ENCODE measurements around the gene PRSS2. TPM values are rescaled to one million over a fixed set of nuclear protein-coding genes. Genes with fewer than 3 reads are reported as not detected.

The PRSS2 gene
- polyA plus RNA-seq, 1 of the 3 experiments (the other 2 are of a cell fraction) = not detected

DNA sequence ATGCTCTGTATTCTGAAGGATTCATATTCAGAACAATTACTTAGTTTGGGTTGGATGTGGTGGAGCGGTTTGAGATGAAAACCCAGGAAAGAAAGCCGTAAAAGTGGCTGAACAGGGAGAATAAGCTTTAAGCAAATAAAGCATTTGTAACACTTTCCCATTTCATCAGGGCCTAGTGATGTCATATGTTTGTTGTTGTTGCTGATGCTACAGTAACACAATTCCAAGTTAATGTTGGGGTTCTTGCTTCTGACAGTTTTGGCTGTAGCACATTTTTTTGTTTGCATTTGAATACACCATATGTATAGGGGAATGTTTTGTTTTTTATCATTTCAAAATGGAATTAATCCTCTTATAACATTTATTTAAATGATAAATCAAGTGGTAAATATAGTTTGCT, 43.7 kb downstream of the PRSS2 start:
- H3K4me1 ChIP-seq (ENCODE audit: control insufficient read depth in 1 of 2, insufficient read depth in 2 of 2, low read depth in 1 of 2, low read length in 1 of 2) = peaks cover 9 to 27% of the 10 kb centered on the region in 2 experiments; a peak in 3 of 4 replicates
- no peaks in the 10 kb centered on the region for H3F3A ChIP-seq (replicated peaks; ENCODE audit: insufficient read depth)
- no peaks in the 10 kb centered on the region for H4K20me1 ChIP-seq (ENCODE audit: insufficient read depth)
- H3K27me3 ChIP-seq (ENCODE audit: insufficient read depth) = peaks cover 10% of the 10 kb centered on the region; the same call in 1 of the 2 replicates
- TF ChIP-seq FOXJ3 (CRISPR knock-in tag; IDR thresholded peaks at IDR 0.05) (no peak), SIN3A (IDR thresholded peaks at IDR 0.05; ENCODE audit: borderline replicate concordance, low read depth, low read length) (no peak), CHD2 (IDR thresholded peaks at IDR 0.05; ENCODE audit: low read length, partially characterized antibody) (no peak), USF2 (IDR thresholded peaks at IDR 0.05; ENCODE audit: borderline replicate concordance, low read depth, low read length) (no peak), GABPA (IDR thresholded peaks at IDR 0.05; ENCODE audit: low read depth) (no peak), CTCF (IDR thresholded peaks at IDR 0.05) (no peak), ELF1 (IDR thresholded peaks at IDR 0.05) (no peak), SMC3 (IDR thresholded peaks at IDR 0.05; ENCODE audit: low read depth, low read length) (no peak), NRF1 (IDR thresholded peaks at IDR 0.05; ENCODE audit: low read depth, low read length) (no peak), POLR2AphosphoS5 (IDR thresholded peaks at IDR 0.05; ENCODE audit: low read depth, low read length) (no peak)
- no peak overlapping the region for H3K9ac ChIP-seq
- H3K4me3 ChIP-seq (ENCODE audit: low read depth in 2 of 2, low read length in 1 of 2) = no peak overlapping the region
- H3K4me2 ChIP-seq = no peak overlapping the region
- WGBS (ENCODE audit: low lambda C conversion rate) = 56% methylated on average over 2 of the region's 2 CpGs
- H3K9me3 ChIP-seq = no peaks in the 10 kb centered on the region
- no peak overlapping the region; a peak in 1 of 4 replicates for H3K27ac ChIP-seq (ENCODE audit: low read depth in 2 of 2, low read length in 1 of 2)
- H3K79me2 ChIP-seq (ENCODE audit: insufficient read depth) = no peaks in the 10 kb centered on the region
- no peak overlapping the region for H2AFZ ChIP-seq (ENCODE audit: low read depth)
- H3K9me2 ChIP-seq = no peaks in the 10 kb centered on the region; the same call in 1 of the 2 replicates
- no peaks in the 10 kb centered on the region for H3K36me3 ChIP-seq (replicated peaks in 1 of 2; ENCODE audit: control insufficient read depth in 1 of 2, insufficient read depth in 2 of 2, low read length in 1 of 2)
- CTCF ChIA-PET = interaction anchor here (0.9 to 10.1 kb wide), 20 partner anchors 11 to 401 kb away, joined by 3 to 163 read pairs (median 6); partner anchors contain the start of gene EPHB6
- no peak for DNase-seq
- POLR2A ChIA-PET = no interaction called here

- WGBS (ENCODE audit: low lambda C conversion rate) = 41% methylated on average over 3 of the region's 3 CpGs
- Histone ChIP-seq H4K20me1 (ENCODE audit: insufficient read depth) (no peaks in the 10 kb centered on the region), H3K9me2 (no peaks in the 10 kb centered on the region; the same call in 1 of the 2 replicates), H2AFZ (ENCODE audit: low read depth) (no peak overlapping the region), H3K36me3 (replicated peaks in 1 of 2; ENCODE audit: control insufficient read depth in 1 of 2, insufficient read depth in 2 of 2, low read length in 1 of 2) (no peaks in the 10 kb centered on the region), H3K79me2 (ENCODE audit: insufficient read depth) (no peaks in the 10 kb centered on the region), H3K9ac (no peak overlapping the region), H3F3A (replicated peaks; ENCODE audit: insufficient read depth) (no peaks in the 10 kb centered on the region), H3K9me3 (no peaks in the 10 kb centered on the region), H3K4me1 (ENCODE audit: control insufficient read depth in 1 of 2, insufficient read depth in 2 of 2, low read depth in 1 of 2, low read length in 1 of 2) (peaks cover 6 to 27% of the 10 kb centered on the region in 2 experiments; a peak in 3 of 4 replicates), H3K4me3 (ENCODE audit: low read depth in 2 of 2, low read length in 1 of 2) (no peak overlapping the region), H3K4me2 (no peak overlapping the region), H3K27me3 (ENCODE audit: insufficient read depth) (peaks cover 10% of the 10 kb centered on the region; the same call in 1 of the 2 replicates), H3K27ac (ENCODE audit: low read depth in 2 of 2, low read length in 1 of 2) (no peak overlapping the region)
- POLR2A ChIA-PET = no interaction called here
- CTCF ChIA-PET = interaction anchor here (0.6 to 10.1 kb wide), 19 partner anchors 11 to 356 kb away, joined by 3 to 163 read pairs (median 7); partner anchors contain the start of gene EPHB6
- peak in 1 of 2 experiments; percentile 53; a peak in 1 of 4 replicates for TF ChIP-seq EP300 (IDR thresholded peaks at IDR 0.05; ENCODE audit: borderline replicate concordance in 1 of 2, low read depth in 1 of 2, low read length in 1 of 2)
- TF ChIP-seq TAF1 (IDR thresholded peaks at IDR 0.05; ENCODE audit: borderline replicate concordance, low read depth, low read length) = no peak
- TF ChIP-seq NFIC (IDR thresholded peaks at IDR 0.05; ENCODE audit: borderline replicate concordance) = no peak
- TF ChIP-seq, protein P1, sequence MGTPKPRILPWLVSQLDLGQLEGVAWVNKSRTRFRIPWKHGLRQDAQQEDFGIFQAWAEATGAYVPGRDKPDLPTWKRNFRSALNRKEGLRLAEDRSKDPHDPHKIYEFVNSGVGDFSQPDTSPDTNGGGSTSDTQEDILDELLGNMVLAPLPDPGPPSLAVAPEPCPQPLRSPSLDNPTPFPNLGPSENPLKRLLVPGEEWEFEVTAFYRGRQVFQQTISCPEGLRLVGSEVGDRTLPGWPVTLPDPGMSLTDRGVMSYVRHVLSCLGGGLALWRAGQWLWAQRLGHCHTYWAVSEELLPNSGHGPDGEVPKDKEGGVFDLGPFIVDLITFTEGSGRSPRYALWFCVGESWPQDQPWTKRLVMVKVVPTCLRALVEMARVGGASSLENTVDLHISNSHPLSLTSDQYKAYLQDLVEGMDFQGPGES (IDR thresholded peaks at IDR 0.05; ENCODE audit: low read depth, low read length) = no peak
- peak; percentile 81 for TF ChIP-seq GATA2 (CRISPR knock-in tag; IDR thresholded peaks at IDR 0.05)
- peak; percentile 37; the same call in 1 of the 2 replicates for TF ChIP-seq MXI1 (IDR thresholded peaks at IDR 0.05; ENCODE audit: low read depth, low read length)
- DNase-seq = no peak
Measured at GRCh38 chr7:142815134-142815533, 44.4 kb downstream of the PRSS2 start.
